Measurements from ENCODE around the gene STAT5B. TPM values are rescaled to one million over a fixed set of nuclear protein-coding genes. Genes with fewer than 3 reads are reported as not detected.

STAT5B gene
- total and polyA plus RNA-seq, 7 donors: 15.9 to 90.1 (median 68.8) TPM

- intact Hi-C loops (cut with DNase I): loop anchor here in 1 of 2 donors (5.0 kb wide), 1 partner anchor 55 kb away; no protein-coding TSS in a partner anchor
- no peak for TF ChIP-seq CTCF (IDR thresholded peaks at IDR 0.05)
- WGBS, 3 donors: 82 to 89% (median 89%) methylated on average over 2 of the region's 2 CpGs
- ATAC-seq (no peak), DNase-seq (no peak)
- Histone ChIP-seq H3K27me3 (ENCODE audit: insufficient read depth in 3 of 3, low read length in 2 of 3) (peaks cover 0 to 32% (median 7%) of the 10 kb centered on the region in 3 donors), H3K36me3 (ENCODE audit: insufficient read depth in 1 of 2, low read depth in 1 of 2) (no peaks in the 10 kb centered on the region), H3K9me3 (no peaks in the 10 kb centered on the region), H3K27ac (no peak overlapping the region), H3K4me1 (peaks cover 18% of the 10 kb centered on the region), H3K4me3 (no peak overlapping the region)
These were observed 94.4 kb downstream of the STAT5B start for GRCh38 chr17:42181851-42182207.

- peak within 1 kb of the TSS; percentile 53 for H3K4me3 ChIP-seq
- no peaks in the 10 kb centered on the region for H3K36me3 ChIP-seq (ENCODE audit: insufficient read depth in 1 of 2, low read depth in 1 of 2)
- intact Hi-C loops (cut with DNase I): loop anchor here in 1 of 2 donors (5.0 kb wide), 1 partner anchor 54 kb away; no protein-coding TSS in a partner anchor
- ATAC-seq (peak; percentile 49 to 72 (median 65)), DNase-seq (peak; percentile 79 to 86)
- H3K27me3 ChIP-seq (ENCODE audit: insufficient read depth in 3 of 3, low read length in 2 of 3): peaks cover 0 to 32% (median 7%) of the 10 kb centered on the region in 3 donors
- 4 to 7% (median 6%) methylated on average over 42 to 60 of the region's 60 CpGs for WGBS, 3 donors
- H3K4me1 ChIP-seq: peaks cover 18% of the 10 kb centered on the region
- no peak within 1 kb of the TSS for H3K27ac ChIP-seq
- TF ChIP-seq CTCF (IDR thresholded peaks at IDR 0.05): peak; percentile 38
- H3K9me3 ChIP-seq: no peaks in the 10 kb centered on the region
These were observed 95.0 kb downstream of the STAT5B start, which contains the start of gene KCNH4 for GRCh38 chr17:42180922-42181850. KCNH4 (minus strand) TSS chr17:42181142; CDS start chr17:42180945, 197 bp downstream.

GRCh38 chr17:42180411-42180921, 95.7 kb downstream of the STAT5B start:
- DNase-seq: no peak
- no peak for TF ChIP-seq CTCF (IDR thresholded peaks at IDR 0.05)
- H3K27me3 ChIP-seq (ENCODE audit: insufficient read depth in 3 of 3, low read length in 2 of 3): peaks cover 0 to 32% (median 7%) of the 10 kb centered on the region in 3 donors
- intact Hi-C loops (cut with DNase I): loop anchor here in 1 of 2 donors (5.0 kb wide), 1 partner anchor 53 kb away; no protein-coding TSS in a partner anchor
- peak overlapping the region; percentile 53 for H3K4me3 ChIP-seq
- no peaks in the 10 kb centered on the region for H3K9me3 ChIP-seq
- no peak for ATAC-seq
- peaks cover 18% of the 10 kb centered on the region for H3K4me1 ChIP-seq
- no peak overlapping the region for H3K27ac ChIP-seq
- WGBS, 3 donors: 1 to 2% (median 2%) methylated on average over 29 to 33 of the region's 33 CpGs
- no peaks in the 10 kb centered on the region for H3K36me3 ChIP-seq (ENCODE audit: insufficient read depth in 1 of 2, low read depth in 1 of 2)

GRCh38 chr17:42179911-42180410, 96.2 kb downstream of the STAT5B start:
- intact Hi-C loops (cut with DNase I): loop anchor here in 1 of 2 donors (5.0 kb wide), 1 partner anchor 53 kb away; no protein-coding TSS in a partner anchor
- ATAC-seq: peak in 3 of 4 donors; percentile 34 to 45 (median 40)
- H3K36me3 ChIP-seq (ENCODE audit: insufficient read depth in 1 of 2, low read depth in 1 of 2): no peaks in the 10 kb centered on the region
- H3K27me3 ChIP-seq (ENCODE audit: insufficient read depth in 3 of 3, low read length in 2 of 3): peaks cover 0 to 32% (median 7%) of the 10 kb centered on the region in 3 donors
- peak; percentile 41 to 72 for DNase-seq
- TF ChIP-seq CTCF (IDR thresholded peaks at IDR 0.05): no peak
- H3K27ac ChIP-seq: no peak overlapping the region
- WGBS, 3 donors: 8 to 11% (median 9%) methylated on average over 17 to 20 of the region's 20 CpGs
- peaks cover 16% of the 10 kb centered on the region for H3K4me1 ChIP-seq
- no peaks in the 10 kb centered on the region for H3K9me3 ChIP-seq
- no peak overlapping the region for H3K4me3 ChIP-seq

All from psoas muscle (tissue), 8 donors.